Bronchial epithelial cell (primary cell): ENCODE measurements around the gene JAG2. TPM values are rescaled to one million over a fixed set of nuclear protein-coding genes. Genes with fewer than 3 reads are reported as not detected.

ENCODE experiments used
- DNase-seq: peaks from one replicate; pipeline ENCODE4 v3.0.0-alpha.2; 2010; ENCODE audit warnings: low read depth
- FAIRE-seq: peaks from 2 replicates; lab custom pipeline; 2011; peaks lifted over from hg19 to GRCh38; lab: Jason Lieb, UNC
- H3K27me3 ChIP-seq: 2 replicates; pipeline ENCODE4 v1.5.1; 2011; ENCODE audit warnings: low read length; ENCODE audit not compliant: control insufficient read depth, insufficient read depth
- H3K36me3 ChIP-seq: 2 replicates; pipeline ENCODE4 v1.5.1; 2011; ENCODE audit warnings: low read length; ENCODE audit not compliant: control insufficient read depth, insufficient read depth
- H3K4me3 ChIP-seq: 2 replicates; pipeline ENCODE4 v1.5.1; 2011; ENCODE audit warnings: mild to moderate bottlenecking, low read depth, low read length, control low read depth
- total RNA-seq: library from RNA; depleted of rRNA; stranded (reverse); fragments of >200 nt; gene quantifications from 2 replicates; pipeline ENCODE4 v1.2.1, GENCODE V29; 2014
- TF ChIP-seq, protein P1 (sequence below): IDR thresholded peaks from 2 replicates; pipeline ENCODE4 v1.5.1; 2011; ENCODE audit warnings: mild to moderate bottlenecking, moderate library complexity, low read length, control low read depth, inconsistent platforms; ENCODE audit not compliant: insufficient read depth, severe bottlenecking

Gene JAG2
- total RNA-seq, 1 donor from 2014 or later, result 45.3 TPM

DNA sequence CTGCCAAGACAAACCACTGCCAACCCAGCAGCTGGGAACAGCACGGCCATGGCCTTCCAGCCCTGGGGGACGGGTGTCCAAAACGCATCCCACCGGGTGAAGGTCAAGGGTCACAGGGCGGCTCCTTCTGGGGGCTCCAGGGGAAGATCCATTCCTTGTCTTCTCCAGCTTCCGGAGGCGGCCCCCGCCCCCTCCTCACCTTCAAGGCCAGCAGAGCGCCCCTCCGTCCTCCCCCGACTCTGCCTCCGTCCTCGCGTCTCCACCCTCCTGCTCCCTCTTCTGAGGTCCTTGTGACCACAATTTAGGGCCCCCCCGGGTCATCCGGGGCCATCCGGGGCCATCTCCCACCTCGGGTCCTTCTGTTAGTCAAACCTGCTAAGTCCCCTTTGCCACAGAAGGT is 16.4 kb upstream of the JAG2 start:
- Histone ChIP-seq H3K27me3 (peaks cover 2% of the 10 kb centered on the region), H3K36me3 (no peaks in the 10 kb centered on the region), H3K4me3 (no peak overlapping the region)
- FAIRE-seq (no peak), DNase-seq (no peak)
- TF ChIP-seq, protein P1, sequence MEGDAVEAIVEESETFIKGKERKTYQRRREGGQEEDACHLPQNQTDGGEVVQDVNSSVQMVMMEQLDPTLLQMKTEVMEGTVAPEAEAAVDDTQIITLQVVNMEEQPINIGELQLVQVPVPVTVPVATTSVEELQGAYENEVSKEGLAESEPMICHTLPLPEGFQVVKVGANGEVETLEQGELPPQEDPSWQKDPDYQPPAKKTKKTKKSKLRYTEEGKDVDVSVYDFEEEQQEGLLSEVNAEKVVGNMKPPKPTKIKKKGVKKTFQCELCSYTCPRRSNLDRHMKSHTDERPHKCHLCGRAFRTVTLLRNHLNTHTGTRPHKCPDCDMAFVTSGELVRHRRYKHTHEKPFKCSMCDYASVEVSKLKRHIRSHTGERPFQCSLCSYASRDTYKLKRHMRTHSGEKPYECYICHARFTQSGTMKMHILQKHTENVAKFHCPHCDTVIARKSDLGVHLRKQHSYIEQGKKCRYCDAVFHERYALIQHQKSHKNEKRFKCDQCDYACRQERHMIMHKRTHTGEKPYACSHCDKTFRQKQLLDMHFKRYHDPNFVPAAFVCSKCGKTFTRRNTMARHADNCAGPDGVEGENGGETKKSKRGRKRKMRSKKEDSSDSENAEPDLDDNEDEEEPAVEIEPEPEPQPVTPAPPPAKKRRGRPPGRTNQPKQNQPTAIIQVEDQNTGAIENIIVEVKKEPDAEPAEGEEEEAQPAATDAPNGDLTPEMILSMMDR, result no peak

DNA sequence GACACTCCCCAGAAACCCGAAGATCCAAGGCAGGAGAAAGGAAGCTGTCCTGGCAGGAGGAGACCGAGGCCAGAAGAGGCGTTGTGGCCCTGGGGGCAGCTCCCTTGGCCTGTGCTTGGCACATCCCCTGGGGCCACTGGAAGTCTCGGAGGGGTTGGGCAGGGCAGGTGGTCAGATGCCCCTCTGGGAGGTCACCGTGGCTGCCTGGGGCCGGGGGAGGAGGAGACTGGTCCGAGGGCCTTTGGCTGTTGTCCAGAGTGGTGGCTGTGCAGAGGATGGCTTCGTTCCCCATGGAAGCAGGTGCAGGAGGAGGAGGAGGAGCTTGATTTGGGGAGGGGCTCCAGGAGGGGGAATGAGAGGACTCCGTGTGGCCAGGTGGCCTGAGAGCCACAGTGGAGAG is 15.9 kb upstream of the JAG2 start:
- TF ChIP-seq, protein P1, result no peak
- Histone ChIP-seq H3K4me3 (no peak overlapping the region), H3K27me3 (peaks cover 2% of the 10 kb centered on the region), H3K36me3 (no peaks in the 10 kb centered on the region)
- no peak for FAIRE-seq
- DNase-seq, result no peak

DNA sequence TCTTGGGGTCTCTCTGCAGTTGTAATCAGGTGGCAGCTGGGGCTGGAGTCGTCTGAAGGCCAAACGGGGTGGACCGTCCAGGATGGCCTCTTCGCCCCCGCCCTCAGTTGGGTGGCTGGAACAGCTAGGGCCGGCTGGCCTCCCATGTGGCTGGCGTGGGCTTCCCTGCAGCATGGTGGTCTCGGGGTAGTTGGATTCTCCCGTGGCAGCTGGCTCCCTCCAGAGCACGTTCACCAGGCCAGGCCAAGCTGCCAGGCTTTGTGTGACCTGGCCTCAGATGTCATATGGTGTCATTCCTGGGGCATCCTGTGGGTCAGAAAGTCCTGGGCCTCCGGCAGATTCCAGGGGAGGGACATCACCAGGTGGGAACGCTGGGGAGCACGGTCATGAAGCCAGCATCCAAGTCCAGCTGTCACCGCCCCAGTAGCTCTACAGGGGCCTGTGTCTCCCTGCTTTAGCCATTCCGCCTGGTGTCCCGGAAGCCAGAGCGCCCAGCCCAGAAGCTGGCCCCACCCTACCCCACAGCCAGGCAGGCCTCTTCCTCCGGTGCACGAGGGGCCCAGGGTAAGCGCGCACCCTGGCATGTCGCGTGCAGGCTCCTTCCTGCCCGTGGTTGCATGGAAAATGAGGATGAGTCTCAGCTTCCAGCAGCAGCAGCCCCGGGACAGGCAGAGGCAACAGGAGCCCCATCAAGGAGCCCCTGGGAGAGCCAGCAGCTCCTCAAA is 13.9 kb upstream of the JAG2 start:
- FAIRE-seq (no peak), DNase-seq (no peak)
- H3K27me3 ChIP-seq, result peaks cover 2% of the 10 kb centered on the region
- TF ChIP-seq, protein P1, result no peak
- no peak overlapping the region for H3K4me3 ChIP-seq
- H3K36me3 ChIP-seq, result no peaks in the 10 kb centered on the region

DNA sequence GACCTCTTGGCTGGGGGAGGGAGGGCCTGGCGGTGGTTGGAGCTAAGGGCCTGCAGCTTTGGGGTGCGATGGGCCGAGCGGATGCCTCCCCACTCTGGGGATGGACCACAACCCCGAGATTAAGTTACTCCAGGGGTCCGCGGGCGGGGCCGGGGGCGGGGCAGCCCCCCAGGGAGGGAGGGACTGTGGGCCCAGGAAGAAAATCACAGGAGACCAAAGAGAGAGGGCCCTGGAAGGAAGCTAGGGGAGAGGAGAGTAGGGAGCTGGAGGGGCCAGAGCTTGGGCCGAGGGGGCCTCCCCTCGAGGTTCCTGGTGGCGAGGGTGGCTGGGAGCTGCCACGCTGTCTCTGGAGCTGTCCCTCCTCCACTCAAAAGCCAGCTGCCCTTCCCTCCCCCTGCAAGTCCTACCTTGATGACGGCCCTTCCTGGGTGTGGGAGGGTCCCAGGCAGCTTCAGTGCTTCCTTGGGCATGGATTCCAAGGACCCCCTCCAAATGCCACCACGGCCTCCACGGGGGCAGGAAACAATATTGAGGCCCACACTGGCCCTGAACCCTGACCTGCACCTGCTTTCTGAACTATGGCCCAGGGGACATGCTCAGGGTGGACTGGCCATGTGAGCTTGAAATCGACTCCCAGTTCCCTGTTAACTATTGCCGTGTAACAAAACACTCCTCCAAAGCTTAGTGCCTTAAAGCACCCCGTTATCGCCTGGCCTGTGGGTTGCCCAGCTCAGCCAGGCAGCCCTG is 13.1 kb upstream of the JAG2 start:
- no peaks in the 10 kb centered on the region for H3K36me3 ChIP-seq
- no peak overlapping the region for H3K4me3 ChIP-seq
- H3K27me3 ChIP-seq, result peaks cover 2% of the 10 kb centered on the region
- DNase-seq (no peak), FAIRE-seq (no peak)
- TF ChIP-seq, protein P1, result no peak

DNA sequence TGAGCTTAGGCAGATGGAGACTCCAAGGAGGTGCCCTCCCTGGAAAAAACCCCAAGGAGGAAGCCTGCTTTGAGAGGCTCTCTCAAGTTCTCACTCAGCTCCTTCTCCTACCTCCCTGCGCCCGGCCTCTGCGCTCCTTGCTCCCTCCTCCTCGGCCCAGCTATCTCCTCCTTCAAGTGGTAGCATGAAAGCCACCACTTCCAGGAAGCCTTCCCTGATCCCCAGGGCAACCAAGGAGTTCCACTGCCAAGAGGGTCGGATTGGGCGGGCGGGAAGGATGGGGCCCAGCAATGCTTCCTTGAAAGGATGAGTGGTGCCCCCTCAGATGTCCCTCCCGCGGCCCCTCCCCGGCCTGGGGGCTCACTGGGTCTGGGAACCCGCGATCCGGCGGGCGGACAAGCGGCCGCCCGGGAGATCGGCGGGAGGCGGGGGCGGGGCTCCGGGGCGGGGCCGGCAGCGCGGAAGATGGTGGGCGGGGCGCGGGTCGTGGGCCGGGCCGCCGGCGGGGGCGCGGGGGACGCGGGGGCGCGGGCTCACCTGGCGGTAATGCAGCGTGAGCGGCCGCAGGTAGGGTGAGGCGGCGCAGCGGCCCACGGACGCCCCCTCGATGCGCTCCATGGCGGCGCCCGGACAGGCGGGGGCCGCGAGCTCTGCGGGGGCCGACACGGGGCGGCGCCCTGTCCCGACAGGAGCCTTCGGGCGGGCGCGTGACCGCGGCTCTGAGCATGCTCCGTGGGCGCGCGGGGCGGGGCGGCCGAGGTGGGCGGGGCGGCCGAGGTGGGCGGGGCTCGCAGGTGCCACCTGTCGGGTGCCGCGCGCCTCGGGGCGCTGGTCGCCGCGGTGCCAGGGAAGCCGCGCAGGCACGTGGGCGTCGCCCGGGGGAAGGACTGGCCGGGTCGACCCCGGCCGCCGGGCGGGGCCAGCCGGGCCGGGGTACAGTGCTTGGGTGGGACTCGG is 12.3 kb upstream of the JAG2 start, which contains the start of gene NUDT14:
Gene NUDT14, minus strand, starts transcription at position 721 of the 957 bp plus-strand sequence. Its CDS starts 103 bp downstream, at position 618.
- DNase-seq (no peak), FAIRE-seq (no peak)
- Histone ChIP-seq H3K4me3 (peak within 1 kb of the TSS; percentile 56), H3K27me3 (peaks cover 2% of the 10 kb centered on the region), H3K36me3 (no peaks in the 10 kb centered on the region)
- TF ChIP-seq, protein P1, result no peak
